Measurements from ENCODE around the gene KIF13A.
"Not testable (repeated sequence)": the region's sequence is repeated elsewhere in the genome, so short reads cannot be mapped to it uniquely, and the experiment has no call there.

The KIF13A gene

DNA sequence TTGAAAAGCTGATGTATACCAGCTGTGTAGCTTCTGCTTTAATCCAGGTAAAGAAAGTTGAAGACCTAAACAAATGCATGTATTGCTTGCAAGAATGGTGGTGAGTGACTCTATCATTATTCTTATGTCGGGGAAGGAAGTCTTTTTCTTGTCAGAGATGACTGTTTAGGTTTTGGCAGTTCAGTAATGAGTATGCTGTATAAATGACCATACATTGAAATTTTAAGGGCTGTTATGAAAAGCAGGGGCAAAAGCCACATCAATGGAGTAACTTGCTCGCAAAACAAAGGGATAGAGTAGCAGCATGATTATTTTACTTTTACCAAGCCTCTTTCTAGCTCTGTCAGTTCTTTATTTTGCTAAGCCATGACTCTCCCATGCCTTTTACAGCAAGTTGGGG, 224.8 kb downstream of the KIF13A start:
- FAIRE-seq: no peak

- FAIRE-seq: no peak
These were observed 229.3 kb downstream of the KIF13A start for GRCh38 chr6:17758119-17758518.

DNA sequence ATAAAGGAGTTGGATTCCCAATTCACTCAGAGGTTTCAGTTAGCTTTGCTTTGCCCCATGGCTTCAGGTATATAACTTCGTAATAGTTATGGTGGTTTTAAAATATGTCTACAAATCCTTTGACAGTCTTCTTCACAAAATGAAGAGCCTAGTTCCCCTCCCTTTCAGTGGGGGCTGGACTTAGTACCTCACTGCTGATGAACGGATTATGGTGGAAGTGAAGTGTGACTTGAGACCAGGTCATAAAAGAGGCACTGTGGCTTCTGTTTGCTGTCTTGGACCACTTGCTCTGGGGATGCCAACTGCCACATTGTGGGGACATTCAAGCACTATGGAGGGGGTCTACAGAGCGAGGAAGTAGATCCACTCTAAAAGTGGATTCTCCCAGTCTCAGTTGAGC, 233.2 kb downstream of the KIF13A start:
- no peak for FAIRE-seq

GRCh38 chr6:17745324-17745723, 242.1 kb downstream of the KIF13A start:
- FAIRE-seq: not testable (repeated sequence)

- FAIRE-seq: not testable (repeated sequence)
These were observed 242.6 kb downstream of the KIF13A start for GRCh38 chr6:17744757-17745308.

GRCh38 chr6:17744019-17744756, 243.2 kb downstream of the KIF13A start:
- FAIRE-seq: no peak

DNA sequence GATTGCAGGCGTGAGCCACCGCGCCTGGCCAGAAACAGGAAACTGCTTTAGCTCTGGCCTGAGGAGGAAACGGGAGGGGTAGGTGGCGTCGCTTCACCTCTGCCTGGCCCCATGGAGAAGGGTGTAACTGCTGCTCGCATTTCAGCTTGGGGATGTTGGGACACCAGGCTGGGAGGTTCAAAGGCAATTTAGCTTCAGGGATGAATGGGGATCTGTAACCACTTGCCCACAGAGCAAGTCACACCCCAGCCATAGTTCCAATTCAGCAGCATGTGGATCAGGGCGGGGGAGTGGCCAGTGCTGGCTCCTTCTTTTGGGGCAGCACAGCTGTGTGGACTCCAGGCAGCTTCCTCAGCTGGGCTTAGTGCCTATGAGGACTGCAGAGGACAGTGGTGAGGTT, 245.9 kb downstream of the KIF13A start:
- no peak for FAIRE-seq

GRCh38 chr6:17740559-17741220, 246.7 kb downstream of the KIF13A start:
- no peak for FAIRE-seq

DNA sequence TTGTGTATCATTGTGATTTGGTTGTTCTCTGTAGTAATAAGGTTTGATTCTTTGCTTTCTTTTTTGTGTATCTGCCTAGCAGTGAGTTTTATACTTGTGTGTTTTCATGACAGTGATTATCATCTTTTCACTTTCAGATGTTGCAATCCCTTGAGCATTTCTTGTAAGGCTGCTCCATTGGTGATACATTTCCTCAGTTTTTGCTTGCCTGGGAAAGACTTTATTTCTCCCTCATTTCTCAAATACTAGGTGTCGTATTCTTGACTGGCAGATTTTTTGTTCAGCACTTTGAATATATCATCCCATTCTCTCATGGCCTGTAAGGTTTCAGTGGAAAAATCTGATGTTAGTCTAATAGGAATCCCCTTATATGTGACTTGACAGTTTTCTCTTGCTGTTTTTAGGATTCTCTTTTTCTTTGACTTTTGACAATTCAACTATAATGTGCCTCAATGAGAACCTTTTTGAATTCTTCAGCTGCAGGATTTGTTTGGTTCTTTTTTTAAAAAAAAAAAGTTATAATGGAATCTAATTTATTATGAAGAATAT, 249.7 kb downstream of the KIF13A start:
- no peak for FAIRE-seq

GRCh38 chr6:17735311-17735710, 252.1 kb downstream of the KIF13A start:
- FAIRE-seq: not testable (repeated sequence)

DNA sequence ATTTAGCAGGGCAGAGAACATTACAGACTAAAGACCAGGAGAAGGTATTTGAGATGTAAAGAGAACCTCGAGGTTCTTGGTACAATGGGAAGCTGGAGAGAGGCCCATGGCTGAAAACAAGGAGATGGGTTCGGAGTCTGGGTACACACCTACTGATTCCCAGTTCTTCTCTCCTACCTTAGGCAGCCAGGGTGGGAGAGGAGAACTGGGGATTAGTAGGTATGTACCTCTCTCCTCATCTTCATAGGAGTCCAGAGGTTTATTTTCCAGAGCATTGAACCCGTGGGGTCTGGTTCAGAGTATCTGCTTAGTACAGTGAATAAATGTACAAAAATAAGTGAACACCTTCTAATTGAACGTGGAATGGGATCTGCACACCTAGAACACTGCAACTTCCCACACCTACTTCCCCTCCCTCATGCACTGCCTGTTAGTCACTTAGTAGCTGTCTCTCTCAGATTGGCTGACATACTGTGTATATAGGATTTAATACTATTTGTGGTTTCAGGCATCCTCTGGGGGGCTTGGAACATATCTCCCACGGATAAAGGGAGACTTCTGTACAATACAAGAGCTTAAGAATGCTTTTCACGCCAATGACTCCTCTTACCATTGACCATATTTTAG, 257.2 kb downstream of the KIF13A start:
- FAIRE-seq: no peak

GRCh38 chr6:17729223-17730077, 258.0 kb downstream of the KIF13A start:
- FAIRE-seq: no peak

GRCh38 chr6:17728551-17729222, 258.7 kb downstream of the KIF13A start:
- no peak for FAIRE-seq

GRCh38 chr6:17725083-17725482, 262.4 kb downstream of the KIF13A start:
- FAIRE-seq: no peak

DNA sequence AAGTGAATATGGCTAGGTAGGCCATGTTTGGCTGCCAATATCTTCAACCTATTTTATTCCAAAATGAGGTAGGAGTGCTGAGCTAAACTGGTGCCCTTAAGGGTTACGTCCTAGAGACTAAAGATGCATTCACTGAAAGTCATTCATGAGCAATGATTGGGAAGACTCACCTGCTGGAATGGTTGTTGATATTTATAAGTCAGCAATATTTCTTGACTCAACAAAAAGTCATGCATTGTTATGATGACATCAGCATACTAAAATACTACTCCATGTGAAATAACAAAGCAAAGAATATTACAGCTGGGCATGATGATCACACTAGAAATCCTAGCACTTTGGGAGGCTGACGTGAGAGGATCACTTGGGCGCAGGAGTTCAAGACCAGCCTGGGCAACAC, 263.1 kb downstream of the KIF13A start:
- FAIRE-seq: no peak

DNA sequence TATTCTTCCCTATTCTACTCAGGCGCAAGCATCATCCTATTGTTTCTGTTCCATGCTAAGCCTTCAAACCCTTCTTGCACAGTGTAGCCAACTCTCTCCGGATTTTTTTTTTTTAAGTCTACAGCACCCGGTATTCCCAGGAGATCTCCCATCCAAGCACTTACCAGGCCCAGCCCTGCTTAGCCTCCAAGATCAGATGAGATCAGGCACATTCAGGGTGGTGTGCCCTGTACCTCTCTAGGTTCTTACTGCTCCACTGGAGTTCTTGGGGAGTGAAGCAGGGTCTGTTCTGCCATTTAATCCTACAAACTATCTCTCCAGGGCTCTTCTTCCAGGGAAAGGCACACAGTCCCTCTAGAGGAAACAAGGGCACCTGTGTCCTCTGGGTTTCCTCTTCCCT, 265.8 kb downstream of the KIF13A start:
- FAIRE-seq: no peak

DNA sequence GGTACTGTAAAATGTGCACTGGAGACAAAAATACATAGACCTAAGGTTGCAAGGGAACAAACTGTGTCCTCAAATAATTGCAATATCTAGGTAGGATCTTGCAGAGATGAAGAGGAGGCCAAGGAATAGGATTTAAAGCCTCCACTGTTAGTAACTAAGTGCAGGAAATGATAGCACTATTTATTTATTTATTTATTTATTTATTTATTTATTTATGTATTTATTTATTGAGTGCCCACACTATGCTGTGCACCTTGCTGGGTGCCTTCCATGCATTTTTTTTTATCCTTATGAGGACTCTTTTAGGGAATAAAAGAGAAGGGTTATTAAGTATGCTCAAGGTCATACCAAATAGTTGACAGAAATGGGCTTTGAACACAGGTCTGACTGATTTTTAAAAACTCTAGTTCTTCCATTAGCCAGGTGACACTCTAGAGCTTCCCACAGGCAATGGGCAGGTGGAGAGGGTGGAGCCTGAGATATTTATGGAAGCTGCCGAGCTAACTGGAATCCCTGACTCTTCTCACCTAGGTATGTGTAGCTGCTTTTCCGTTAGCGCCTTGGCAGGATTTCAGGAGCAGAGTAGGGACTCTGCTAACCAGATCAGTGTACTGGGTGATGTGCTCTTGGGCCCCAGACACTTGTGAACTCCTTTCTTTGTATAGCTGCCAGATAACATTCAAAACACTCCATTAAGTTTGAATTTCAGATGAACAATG, 268.0 kb downstream of the KIF13A start:
- no peak for FAIRE-seq

- no peak for FAIRE-seq
These were observed 271.2 kb downstream of the KIF13A start for GRCh38 chr6:17716221-17716620.

DNA sequence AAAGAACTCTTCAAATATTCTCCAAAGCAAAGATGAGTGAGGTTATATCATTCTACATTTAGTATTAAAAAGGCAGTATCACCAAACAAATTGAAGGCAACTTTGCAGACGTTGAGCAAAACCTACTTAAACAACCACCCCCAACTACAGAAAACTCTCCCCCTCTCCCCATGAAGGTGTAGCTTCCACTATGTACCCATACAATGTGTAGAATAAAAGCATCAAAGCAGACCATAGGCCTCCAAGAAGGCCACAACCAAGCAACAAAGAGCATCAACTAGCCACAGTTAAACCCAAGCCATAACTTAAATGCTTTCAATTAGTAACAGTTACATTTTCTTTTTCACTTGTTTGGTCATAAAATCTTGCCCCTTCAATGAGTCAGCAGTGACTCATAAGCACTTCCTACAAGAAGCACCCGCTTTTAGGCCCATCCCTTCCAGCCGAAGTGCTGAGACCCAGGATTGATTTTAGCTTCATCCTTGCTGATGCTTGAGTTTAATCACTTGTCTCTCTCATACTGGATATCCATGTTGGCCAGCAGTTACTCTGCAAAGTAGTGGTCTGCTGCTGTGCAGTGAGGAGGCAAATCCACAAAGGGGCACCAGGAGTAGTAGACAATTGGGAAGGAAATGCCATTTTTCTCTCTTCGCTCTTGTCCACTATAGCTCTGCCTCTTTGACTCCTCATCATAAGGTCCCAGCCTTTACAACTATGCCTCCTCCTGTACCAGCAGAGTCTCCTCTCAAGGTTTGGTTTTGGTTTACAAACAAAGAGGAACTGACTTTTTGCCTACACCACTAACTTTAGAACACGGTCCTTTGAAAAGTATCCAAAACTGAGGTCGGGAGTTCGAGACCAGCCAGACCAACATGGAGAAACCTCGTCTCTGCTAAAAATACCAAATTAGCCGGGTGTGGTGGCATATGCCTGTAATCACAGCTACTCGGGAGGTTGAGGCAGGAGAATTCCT, 272.3 kb downstream of the KIF13A start:
- no peak for FAIRE-seq

GRCh38 chr6:17714177-17714576, 273.3 kb downstream of the KIF13A start:
- no peak for FAIRE-seq

All from A204.1 (cell line).